Measurements from ENCODE around the gene MYDGF.
"Not testable (repeated sequence)": the region's sequence is repeated elsewhere in the genome, so short reads cannot be mapped to it uniquely, and the experiment has no call there.

MYDGF gene

GRCh38 chr19:4699826-4700692 lies 29.9 kb upstream of the MYDGF start:
- DNase-seq (ENCODE audit: low read depth) = no peak

GRCh38 chr19:4697304-4697703 lies 27.2 kb upstream of the MYDGF start:
- DNase-seq (ENCODE audit: low read depth) = no peak

- no peak for DNase-seq (ENCODE audit: low read depth)
Measured at GRCh38 chr19:4695224-4695731, 25.1 kb upstream of the MYDGF start.

DNA sequence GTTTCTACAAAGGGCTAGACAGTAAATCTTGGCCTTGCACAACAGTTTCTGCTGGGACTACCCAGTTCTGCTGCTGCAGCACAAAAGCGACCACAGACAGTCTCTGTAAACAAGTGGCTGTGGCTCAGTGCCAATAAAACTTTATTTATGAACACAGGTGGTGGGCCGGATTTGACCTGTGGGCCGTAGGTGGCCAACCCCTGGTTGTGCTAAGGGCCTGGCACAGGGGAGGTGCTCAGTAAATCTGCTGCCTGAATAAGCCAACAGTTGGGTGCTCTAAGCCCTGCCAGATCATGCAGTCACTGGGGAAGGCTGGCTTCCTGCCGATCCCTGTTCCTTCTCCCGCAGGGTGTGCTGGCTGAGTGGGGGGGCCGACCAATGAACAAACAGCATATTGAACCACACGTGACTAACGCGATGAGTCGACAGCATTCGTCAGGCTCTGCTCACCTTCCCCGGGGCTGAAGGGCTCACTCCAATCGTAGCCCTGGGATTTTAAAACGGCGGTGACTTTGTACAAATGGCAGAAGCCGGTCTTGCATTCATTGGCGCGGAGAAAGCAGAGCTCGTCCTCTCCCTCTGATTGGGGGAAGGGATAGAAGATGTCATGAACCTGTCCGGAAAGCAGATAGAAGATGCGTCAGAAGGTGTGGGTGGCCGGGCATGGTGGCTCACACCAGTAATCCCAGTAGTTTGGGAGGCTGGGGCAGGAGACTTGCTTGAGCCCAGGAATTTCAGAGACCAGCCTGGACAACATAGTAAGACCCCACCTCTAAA lies 24.3 kb upstream of the MYDGF start:
- no peak for DNase-seq (ENCODE audit: low read depth)

GRCh38 chr19:4693471-4694121 lies 23.5 kb upstream of the MYDGF start:
- no peak for DNase-seq (ENCODE audit: low read depth)

DNA sequence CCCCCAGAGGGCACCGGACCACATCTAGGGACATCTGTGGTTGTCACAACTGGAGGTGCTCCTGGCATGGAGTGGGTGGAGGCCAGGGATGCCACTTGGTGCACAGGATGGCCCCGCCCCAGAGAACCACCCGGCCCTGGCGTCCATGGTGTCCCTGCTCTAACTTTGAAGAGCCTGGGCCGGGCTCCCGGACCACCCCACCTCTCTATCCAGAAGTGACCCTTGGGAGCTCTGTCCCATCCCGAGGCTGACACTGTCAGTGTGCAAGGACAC lies 22.9 kb upstream of the MYDGF start:
- DNase-seq (ENCODE audit: low read depth) = no peak

DNA sequence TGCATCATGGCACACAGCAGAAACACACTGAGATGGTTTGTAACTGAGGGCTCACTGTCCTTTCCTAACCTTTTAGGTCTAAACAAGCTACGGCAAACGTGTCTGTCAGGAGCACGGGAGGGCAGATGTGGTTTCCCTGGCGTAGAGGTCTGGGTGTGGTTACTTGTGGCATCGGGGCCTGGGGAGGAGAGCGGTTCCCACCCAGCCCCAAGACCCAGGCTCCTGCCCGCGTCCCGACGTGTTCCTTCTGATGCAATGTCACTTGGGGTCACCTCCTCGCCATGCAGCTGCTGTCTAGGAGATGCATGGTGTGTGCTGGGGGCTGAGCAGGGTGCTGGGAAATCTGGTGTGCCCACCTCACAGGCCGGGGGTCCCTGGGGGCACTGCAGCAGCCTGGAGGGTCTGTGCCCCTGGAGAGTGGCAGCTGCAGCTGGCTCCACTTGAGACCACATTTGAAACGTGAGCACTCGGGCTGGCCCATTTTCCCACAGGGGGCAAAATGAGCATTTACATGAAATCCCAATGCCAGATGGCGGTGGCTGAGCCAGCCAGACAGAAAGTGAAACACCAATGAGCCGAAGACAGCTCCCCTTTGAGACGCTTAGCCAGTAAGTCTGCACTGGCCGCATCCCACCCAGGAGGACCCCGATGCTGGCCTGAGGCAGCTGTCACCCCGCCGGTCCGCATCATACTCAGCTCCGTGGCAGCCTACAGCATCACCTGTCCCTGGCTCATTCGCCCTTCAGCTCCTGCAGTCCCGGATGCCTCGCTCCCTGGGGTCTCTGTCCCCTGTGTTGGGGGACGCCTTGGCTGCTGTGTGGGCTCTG lies 22.3 kb upstream of the MYDGF start:
- no peak for DNase-seq (ENCODE audit: low read depth)

DNA sequence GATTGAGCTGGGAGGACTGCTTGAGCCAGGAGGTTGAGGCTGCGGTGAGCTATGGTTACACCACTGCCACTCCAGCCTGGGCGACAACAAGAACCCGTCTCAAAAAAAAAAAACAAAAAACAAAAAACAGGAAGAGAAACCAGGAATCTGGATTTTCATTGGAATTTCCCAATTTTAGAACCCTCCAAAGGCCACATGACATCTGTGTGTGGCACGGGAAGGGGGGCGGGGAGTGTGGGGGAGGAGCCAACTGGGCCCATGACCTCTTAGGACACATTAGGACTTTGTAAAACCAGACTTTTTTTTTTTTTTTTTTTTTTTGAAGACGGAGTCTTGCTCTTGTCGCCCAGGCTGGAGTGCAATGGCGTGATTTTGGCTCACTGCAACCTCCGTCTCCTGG lies 21.2 kb upstream of the MYDGF start:
- no peak for DNase-seq (ENCODE audit: low read depth)

DNA sequence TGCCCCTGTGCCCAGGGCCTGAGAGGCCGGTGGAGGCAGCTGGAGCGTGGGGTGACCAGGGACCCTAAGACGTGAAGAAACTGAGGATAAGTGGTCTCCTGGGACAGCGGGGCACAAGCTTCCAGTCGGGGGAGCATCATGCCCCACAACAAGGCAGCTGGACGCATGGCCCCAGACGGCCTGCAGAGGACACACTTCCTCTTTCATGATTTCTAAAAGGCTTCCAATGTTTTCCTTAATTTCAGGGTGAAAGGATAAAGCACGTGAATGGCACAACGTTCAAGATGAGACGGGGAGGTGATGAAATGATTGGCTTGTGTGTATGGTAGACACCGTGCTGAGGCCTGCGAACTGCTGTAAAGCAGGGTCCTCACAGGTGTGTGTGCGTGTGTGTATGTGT lies 20.2 kb upstream of the MYDGF start:
- no peak for DNase-seq (ENCODE audit: low read depth)

GRCh38 chr19:4689403-4689802 lies 19.3 kb upstream of the MYDGF start:
- DNase-seq (ENCODE audit: low read depth) = no peak

- DNase-seq (ENCODE audit: low read depth) = no peak
Measured at GRCh38 chr19:4688587-4688986, 18.4 kb upstream of the MYDGF start.

DNA sequence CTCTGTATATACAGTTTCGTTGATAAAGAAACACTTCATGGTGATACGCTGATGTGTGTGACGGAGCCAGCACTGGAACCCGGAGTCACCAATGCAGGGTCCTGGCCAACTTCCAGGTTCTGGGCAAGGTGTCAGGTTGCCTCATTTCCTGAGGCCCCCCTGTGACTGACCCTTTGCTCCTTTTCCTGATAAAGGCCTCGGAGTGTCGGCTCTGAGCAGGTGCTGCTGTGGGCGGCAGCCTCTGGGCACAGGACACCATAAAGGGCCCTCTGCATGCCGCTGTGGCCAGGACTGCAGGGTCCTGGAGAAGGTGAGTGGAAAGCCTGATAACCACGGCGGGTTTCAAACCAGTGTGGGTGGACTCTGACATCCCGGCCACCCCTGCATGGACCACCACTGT lies 17.3 kb upstream of the MYDGF start:
- no peak for DNase-seq (ENCODE audit: low read depth)

GRCh38 chr19:4686700-4687099 lies 16.6 kb upstream of the MYDGF start:
- DNase-seq (ENCODE audit: low read depth) = no peak

DNA sequence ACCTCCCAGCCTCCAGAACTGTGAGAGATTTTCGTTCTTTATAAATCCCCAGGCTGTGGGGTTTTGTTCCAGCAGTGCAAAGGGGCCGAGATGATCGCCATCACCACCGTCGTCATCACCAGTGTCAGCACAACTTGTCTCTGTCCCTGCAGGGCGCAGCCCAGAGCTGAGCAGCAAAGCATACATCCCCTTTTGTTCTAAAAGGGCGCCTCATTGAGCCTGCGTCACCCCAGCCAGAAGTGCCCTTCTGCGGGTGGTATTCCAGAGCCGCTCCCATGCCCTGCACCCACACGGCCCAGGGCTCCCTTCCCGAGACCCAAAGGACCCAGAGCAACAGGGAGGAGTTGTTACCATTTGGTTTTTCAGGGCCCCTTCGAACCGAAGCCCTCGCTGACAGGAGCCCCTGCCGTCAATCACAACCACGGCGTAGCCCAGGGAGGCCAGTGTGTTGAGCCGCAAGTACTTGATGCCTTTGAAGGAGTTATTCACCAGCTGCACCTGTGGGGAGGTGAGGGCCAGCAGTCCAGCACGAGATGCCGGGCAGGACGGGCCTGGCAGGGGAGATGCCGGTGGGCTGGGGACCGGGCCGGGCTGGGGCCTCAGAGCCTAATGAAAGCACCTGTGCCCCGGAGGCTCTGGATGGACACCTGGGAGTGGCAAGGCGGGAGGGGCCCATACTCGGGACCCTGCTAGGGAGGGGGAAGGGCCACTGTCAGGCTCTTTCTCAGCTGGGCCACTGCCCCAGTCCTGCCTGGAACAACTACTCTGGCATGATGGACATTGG lies 14.4 kb upstream of the MYDGF start:
- DNase-seq (ENCODE audit: low read depth) = no peak

- no peak for DNase-seq (ENCODE audit: low read depth)
Measured at GRCh38 chr19:4682417-4683200, 12.5 kb upstream of the MYDGF start.

DNA sequence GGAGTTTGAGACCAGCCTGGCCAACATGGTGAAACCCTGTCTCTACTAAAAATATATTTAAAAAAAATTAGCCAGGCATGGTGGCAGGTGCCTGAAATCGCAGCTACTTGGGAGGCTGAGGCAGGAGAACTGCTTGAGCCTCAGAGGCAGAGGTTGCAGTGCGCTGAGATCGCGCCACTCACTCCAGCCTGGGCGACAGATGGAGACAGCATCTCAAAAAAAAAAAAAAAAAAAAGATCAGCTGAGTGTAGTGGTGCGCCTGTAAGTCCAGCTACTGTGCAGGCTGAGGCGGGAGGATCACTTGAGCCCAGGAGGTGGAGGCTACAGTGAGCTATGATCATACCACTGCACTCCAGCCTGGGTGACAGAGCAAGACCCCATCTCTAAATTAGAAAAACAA lies 9.9 kb upstream of the MYDGF start:
- DNase-seq (ENCODE audit: low read depth) = not testable (repeated sequence)

DNA sequence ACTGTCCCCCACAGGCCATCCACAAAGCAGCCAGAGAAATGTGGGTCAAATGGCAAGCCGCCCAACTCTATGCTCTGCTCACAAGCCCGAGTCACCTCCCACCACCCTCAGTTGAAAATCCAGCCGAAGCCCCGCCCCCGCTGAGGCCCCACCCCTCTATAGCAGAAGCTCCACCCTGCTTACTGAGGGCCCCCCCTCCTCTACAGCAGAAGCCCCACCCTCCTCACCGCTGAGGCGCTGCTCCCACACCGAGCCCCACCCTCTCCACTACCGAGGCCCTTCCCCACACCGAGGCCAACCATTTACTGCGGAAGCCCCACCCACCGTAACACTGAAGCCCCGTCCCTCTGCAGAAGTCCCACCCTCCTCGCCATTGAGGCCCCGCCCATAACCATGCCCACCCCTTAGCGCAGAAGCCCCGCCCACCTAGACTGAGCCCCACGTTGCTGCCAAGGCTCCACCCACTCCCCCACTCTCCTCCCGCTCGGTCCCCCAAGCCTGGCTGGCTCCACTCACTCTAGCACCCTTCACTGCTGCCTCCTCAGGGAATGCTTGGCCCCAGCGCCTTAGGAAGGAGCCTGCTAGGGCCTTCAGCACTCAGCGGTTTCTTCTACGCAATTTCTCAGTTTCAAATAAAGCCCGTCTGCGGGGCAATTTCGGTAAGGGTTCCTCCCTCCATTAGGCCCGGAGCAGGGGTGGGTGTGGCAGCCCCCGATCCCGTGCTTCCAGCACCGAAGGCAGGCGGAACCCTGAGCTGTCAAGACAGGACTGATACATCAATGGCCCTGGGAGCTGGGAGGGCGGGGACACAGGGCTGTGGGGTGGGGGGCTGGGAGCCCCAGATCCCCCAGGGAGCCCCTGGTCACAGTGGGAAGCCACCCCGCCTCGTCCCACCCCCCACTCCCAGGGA lies 9.0 kb upstream of the MYDGF start:
- DNase-seq (ENCODE audit: low read depth) = no peak

DNA sequence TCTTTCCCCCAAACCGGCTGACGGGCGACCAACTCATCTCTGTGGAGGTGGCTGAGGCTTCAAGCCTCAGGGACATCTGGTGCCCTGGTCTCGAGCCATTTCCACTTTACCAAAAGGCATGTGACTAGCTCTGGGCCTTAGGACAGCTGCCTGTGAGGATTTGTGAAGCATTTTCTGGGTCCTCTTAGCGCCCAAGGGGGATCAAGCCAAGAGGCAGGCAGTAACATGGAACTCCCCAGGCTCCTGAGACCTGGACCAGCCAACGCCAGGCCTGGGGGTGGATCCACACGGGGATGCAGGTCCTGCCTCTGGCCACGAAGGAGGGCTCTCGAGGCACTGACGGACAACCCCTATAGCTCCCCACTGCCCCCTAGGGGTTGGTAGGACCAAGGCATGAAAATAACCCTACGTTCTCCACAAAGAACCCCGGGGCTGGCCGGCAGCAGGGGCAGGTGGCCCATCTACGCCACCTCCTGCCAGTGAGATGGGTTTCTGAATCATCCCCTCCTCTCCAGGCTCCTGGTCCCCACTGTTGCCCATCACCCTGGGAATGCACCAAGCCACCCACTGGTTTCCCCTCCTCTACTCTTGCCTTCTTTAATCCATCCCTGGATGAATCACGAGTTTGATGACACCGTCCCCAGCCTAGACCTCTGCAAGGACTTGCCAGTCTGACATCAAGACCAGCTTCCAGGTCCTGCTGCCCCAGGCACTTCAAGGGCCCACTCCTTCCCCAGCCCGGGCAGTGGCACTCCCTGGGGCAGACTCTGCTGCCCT lies 7.0 kb upstream of the MYDGF start:
- DNase-seq (ENCODE audit: low read depth) = no peak

DNA sequence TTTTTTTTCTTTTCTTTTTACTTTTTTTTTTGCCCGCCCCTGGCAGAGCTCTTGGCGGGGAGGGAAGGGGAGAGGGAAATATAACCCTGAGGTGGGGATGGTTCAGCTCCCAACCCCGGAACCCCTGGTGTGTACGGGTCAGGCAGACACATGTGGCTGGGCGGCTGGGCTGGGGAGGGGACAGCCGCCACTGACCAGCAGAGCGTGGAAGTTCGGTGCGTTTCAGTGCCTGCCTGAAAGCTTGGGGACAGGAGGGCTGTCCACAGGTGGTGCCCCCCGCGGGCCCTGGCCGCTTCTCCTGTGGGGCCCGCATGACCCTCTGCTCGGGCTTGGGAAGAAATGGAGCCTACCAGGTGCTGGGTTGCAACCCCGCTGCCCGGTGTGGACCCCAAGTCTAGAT lies 5.2 kb upstream of the MYDGF start:
- DNase-seq (ENCODE audit: low read depth) = no peak
